ENCODE results near the gene WDR5B.
A peak's percentile ranks its signal among the peaks of the same experiment; 100 is the strongest.
"Not testable (repeated sequence)": the region's sequence is repeated elsewhere in the genome, so short reads cannot be mapped to it uniquely, and the experiment has no call there.

The WDR5B gene

GRCh38 chr3:122415762-122416654, at the start of gene WDR5B:
WDR5B (minus strand) TSS chr3:122416062; CDS start chr3:122415528, 534 bp downstream.
- peak; percentile 99 for DNase-seq

GRCh38 chr3:122464659-122465058, 48.8 kb upstream of the WDR5B start:
- no peak for DNase-seq

DNA sequence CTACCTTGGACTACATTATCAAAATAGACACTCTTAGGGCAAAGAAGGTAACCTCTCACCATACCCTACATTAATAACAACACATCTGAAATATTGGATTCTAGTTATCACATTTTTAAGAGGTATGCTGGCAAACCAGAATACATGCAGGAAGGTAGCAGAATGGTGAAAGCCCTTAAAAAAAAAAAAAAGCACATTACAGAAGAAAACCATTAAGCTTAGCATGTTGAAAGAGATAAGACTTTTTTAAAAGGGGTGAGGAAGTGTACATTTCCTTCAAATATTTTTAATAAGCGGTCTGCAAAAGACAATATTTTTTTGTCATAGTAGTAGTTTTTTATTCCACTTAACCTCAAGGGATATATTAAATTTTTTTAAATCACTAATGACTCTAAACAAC, 46.5 kb upstream of the WDR5B start:
- no peak for DNase-seq

GRCh38 chr3:122461806-122462205, 45.9 kb upstream of the WDR5B start:
- DNase-seq, result no peak

DNA sequence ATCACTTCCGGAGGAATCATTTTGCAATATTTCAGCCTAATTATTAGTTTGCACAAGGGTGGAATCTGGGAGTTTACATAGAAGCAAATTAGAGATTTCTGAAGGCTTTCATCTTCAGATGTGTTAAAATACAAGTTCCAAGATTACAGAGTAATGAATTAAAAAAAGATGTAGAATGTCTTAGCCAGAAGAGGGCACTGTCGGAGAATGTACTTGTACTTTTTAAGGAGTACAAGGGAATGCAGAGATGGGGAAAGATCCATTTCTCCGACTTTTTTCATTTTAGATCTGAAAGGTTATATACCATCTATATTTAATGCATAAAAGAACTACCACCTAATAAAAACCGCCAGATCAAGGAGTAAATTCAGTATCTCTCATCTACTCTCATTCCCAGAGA, 43.1 kb upstream of the WDR5B start:
- no peak for DNase-seq

GRCh38 chr3:122457706-122458105, 41.8 kb upstream of the WDR5B start:
- DNase-seq, result no peak

GRCh38 chr3:122456074-122456473, 40.2 kb upstream of the WDR5B start:
- DNase-seq, result no peak

- DNase-seq, result no peak
Observed at GRCh38 chr3:122451371-122451770, 35.5 kb upstream of the WDR5B start.

DNA sequence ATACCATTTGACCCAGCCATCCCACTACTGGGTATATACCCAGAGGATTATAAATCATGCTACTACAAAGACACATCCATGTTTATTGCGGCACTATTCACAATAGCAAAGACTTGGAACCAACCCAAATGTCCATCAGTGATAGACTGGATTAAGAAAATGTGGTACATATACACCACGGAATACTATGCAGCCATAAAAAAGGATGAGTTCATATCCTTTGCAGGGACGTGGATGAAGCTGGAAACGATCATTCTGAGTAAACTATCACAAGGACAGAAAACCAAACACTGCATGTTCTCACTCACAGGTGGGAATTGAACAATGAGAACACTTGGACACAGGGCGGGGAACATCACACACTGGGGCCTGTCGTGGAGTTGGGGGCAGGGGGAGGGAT, 32.4 kb upstream of the WDR5B start:
- DNase-seq, result not testable (repeated sequence)

- DNase-seq, result not testable (repeated sequence)
Observed at GRCh38 chr3:122444491-122444887, 28.6 kb upstream of the WDR5B start.

DNA sequence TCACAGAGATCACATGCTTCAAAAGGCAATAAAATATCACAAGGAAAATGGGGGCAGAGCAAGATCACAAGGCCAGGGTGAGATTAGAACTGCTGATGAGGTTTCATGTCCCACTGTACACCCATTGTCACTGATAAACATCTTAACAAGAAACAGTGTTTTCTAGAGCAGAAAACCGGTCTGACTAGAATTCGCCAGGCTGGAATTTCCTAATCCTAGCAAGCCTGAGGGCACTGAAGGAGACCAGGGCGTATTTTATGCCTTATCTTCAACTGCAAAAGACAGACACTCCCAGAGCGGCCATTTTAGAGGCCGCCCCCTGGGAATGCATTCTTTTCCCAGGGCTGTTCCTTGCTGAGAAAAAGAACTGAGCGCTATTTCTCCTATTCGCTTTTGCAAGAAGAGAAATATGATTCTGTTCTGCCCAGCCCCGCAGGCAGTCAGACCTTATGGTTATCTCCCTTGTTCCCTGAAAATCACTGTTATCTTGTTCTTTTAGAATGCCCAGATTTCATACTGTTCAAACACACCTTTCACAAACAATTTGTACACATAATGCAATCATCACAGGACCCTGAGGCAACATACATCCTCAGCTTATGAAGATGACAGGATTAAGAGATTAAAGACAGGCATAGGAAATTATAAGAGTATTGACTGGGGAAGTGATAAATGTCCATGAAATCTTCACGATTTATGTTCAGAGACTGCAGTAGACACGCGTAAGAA, 28.1 kb upstream of the WDR5B start:
- not testable (repeated sequence) for DNase-seq

- DNase-seq, result no peak
Observed at GRCh38 chr3:122443090-122443489, 27.2 kb upstream of the WDR5B start.

DNA sequence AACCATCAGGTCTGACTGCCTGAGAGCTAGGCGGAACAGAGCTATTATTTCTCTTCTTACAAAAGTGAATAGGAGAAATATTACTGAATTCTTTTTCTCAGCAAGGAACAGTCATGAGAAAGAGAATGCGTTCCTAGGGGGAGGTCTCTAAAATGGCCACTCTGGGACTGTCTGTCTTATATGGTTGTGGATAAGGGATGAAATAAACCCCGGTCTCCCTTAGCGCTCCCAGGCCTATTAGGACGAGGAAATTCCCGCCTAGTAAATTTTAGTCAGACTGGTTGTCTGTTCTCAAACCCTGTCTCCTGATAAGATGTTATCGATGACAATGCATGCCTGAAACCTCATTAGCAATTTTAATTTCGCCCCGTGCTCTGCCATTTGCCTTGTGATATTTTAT, 20.1 kb upstream of the WDR5B start:
- DNase-seq, result no peak

DNA sequence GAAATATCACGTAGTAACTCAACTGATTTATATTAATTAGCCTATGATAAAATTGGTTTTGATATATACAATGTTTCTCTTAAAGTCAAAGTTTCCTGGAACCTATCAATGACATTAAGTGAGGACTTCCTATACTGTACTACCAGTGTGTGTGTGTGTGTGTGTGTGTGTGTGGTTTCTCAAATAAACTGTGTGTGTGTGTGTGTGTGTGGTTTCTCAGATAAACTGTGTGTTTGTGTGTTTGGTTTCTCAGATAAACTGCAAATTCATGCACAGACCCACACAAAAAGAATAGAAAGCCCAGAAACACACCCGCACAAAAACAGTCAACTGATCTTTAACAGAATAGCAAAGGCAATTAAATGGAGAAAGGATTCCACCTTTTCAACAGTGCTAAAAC, 14.5 kb upstream of the WDR5B start:
- no peak for DNase-seq

DNA sequence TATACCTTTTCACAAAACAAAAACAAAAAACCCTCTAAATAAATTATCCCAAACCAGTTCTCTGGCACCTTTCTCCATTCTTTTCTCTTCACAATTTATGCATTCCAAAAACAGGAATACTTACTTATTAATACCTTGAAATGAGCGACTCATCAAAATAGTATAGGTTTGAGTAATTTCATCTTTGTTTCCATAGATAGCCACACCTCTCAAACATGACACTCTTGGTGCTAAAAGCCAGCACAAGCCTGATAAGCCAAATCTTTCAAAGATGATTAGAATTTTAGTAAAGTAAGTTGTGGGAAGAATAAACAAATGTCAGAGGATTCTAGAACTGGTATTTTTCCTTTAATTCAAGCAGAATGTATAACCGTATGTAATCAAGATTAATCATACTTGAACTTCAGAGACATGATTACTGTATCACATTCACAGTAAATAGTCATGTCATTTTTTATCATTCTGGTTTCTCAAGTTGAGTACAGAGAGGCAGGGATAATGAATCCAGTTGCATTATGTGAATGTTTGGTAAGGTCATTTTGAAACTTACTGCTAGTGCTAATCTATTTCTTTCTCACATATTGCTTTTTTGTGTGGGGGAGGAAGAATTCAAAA, 12.1 kb upstream of the WDR5B start:
- DNase-seq, result no peak

GRCh38 chr3:122421836-122422235, 6.0 kb upstream of the WDR5B start:
- DNase-seq, result no peak

- DNase-seq, result no peak
Observed at GRCh38 chr3:122421101-122421500, 5.2 kb upstream of the WDR5B start.

DNA sequence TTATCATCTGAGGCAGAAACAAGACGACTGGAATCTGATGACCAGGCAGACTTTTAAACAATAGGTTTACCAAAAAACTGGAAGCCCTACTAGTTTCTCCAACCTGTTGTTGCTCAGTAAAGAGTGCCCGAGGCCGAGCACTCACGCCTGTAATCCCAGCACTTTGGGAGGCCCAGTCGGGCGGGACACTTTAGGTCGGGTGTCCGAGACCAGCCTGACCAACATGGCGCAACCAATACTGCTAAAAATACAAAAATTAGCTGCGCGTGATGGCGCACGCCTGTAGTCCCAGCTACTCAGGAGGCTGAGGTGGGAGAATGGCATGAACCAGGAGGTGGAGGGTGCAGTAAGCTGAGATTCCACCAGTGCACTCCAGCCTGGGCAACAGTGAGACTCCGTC, 1.1 kb upstream of the WDR5B start:
- DNase-seq, result no peak

GRCh38 chr3:122415104-122415744, 638 bp downstream of the WDR5B start:
- peak; percentile 75 for DNase-seq

DNA sequence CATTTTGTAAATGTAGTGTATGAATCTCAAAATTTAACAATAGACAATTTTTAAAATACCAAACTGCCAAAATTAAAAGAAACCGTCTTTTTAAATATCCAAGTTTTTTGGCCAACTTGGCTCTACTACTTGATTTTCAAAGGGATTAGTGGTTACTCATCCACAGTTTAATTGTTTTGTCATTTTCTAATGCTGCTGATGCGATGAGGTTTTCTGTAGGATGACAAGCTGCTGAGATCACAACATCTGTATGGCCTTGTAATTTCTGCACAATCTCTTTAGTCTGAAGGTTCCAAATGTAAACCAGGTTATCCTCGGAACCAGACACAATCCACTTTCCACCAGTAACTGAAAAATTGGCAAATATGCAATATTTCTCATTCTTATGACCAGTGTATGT, 1.5 kb downstream of the WDR5B start:
- DNase-seq, result no peak

- DNase-seq, result no peak
Observed at GRCh38 chr3:122410639-122411038, 5.2 kb downstream of the WDR5B start.

DNA sequence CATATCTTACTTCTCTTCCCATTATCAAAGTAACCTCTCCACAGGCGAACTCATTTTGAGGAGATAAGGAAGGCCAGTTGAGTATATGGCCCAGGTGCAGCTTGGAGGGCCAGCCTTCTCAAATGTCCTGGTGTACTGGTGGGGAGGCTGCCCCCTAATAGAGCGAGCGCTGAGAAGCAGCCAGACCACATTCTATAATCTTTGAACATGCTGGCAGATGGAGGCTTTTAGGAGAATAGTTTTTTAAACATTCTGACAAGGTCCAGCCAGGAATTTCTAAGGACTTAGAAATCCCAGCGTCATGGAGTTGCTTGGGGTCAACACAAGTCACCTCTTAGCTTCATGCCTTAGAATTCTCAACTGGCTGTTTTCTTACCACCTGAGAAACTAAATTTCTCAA, 5.8 kb downstream of the WDR5B start:
- no peak for DNase-seq

DNA sequence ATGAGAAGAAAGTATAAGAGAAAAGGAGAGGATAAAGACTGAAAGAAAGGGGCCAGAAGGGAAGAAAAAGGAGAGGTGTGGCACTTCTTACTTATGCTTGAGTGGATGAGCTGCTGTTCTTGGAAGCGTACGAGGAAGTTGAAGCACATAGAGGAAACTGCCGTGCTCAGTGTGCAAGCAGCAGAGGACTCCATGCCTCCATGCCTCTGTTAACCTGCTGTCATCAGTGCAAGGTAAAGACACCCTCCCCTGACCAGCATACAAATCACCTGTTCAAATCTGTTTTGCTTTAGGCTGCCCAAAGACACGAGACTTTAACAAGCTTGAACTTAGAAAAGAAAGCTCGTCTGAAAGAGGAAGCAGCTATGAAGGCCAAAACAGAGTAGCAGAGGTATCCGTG, 6.4 kb downstream of the WDR5B start:
- DNase-seq, result no peak

All from activated effector memory CD4-positive, alpha-beta T cell treated with anti-CD3 and anti-CD28 coated beads, Interleukin-2, amount 50 U/mL, for 16 hours (primary cell).